COLO668 (cell line): Measurements from ENCODE around the gene MYO1F.

Experiments used
- DNase-seq: peaks from one replicate; lab custom pipeline; 2025; ENCODE audit not compliant: unreplicated experiment; lab: John Stamatoyannopoulos, UW

MYO1F gene

GRCh38 chr19:8499048-8499833 lies 78.0 kb downstream of the MYO1F start:
- DNase-seq: no peak

- DNase-seq: no peak
Measured at GRCh38 chr19:8498295-8498694, 78.9 kb downstream of the MYO1F start.

DNA sequence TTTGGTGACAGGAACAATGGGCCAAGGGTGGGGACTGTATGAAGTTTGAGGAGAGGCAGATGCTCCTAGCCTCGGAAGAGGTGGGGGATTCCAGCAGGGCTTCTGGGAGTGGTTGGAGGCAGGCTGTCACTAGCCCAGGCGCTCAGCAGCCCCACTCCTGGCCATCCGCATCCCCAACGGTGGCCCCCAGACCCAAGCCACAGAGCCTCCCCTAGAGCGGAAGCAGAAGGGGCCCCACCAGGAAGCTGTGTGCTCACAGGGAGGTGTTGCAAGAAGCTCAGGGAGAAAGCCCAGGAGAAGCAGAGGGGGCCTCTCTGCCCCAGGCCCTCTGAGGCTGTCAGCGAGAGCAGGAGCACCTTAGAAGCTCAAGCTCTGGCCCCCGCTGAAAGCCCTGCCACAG lies 83.1 kb downstream of the MYO1F start:
- no peak for DNase-seq

- no peak for DNase-seq
Measured at GRCh38 chr19:8491574-8491973, 85.7 kb downstream of the MYO1F start.

DNA sequence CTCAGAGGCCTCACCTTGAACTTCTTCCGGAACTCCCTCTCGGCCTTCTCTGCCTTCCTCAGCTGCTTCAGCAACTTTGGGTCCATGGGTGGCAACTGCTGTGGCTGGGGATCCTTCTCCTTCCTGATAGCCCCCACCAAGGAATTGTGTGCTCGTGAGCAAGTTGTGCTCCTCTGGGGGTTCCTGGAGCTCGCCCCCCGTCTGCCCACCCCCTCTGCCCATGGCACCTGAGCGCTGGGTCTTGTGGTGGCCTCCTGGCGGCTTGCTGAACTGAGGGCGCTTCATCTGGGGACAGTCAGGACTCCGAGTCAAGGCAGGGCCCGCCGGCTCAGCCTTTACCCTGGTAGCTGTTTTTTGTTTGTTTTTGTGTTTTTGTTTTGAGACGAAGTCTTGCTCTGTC lies 86.4 kb downstream of the MYO1F start:
- DNase-seq: no peak

GRCh38 chr19:8490395-8490760 lies 86.9 kb downstream of the MYO1F start:
- no peak for DNase-seq

DNA sequence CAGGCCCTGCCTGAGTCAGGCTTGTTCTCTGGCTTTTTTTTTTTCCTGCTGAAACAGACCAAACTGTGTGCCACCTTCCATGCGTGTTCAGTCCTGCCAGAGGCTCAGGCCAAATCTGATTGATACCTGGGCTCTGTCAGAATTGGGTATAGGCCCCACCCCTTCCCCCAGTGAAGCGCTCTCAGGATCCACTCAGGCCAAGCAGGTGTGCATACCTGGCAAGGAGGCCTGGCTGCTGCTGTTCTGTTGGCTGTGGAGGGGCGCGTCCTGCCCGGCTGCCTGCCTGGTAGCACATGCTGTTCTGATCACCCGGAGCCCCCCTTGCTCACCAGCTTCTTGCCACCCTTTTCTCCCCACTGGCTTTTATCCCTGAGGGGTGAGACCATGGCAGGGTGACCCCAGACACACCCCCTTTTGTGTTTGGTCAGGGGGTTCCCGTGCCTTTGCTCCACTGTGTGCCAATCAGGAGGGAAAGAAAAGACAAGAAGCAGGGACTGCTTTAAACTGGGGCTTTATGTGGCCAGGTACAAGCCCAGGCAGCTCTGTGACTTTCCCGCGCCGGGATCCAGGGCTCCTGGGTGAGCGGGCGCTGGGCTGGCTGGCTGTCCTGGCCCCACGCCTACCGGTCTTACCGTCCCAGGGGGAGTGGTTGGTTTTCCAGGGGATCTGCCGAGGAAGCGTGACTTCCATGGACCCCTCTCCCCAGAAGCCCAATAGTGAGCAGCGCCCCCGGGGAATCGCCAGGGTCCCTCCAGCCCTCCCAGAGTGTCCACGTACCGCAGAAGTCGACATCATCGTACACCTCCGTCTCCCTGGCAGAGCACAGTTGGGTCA lies 87.5 kb downstream of the MYO1F start:
- DNase-seq: peak; percentile 17

DNA sequence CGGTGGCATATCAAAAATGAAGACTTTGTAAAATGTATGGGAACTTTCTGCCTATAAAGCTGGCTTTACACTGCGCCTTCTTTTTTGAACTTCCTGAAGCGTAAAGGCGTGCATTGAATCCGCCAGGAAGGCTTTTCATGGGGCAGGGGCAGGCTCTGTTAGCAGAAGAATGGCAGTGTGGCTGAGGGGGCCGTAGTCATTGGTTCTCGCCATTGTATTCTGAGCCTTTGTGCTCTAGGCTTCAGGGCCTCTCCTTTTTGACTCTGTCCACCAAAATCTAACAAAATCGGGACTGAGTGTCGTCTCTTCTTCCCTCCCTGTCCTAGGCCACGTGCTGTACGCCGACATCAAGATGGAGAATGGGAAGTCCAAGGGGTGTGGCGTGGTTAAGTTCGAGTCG lies 88.9 kb downstream of the MYO1F start:
- no peak for DNase-seq

GRCh38 chr19:8487137-8487851 lies 89.9 kb downstream of the MYO1F start:
- no peak for DNase-seq

- no peak for DNase-seq
Measured at GRCh38 chr19:8486661-8487136, 90.5 kb downstream of the MYO1F start.

GRCh38 chr19:8485561-8486371 lies 91.5 kb downstream of the MYO1F start:
- no peak for DNase-seq

DNA sequence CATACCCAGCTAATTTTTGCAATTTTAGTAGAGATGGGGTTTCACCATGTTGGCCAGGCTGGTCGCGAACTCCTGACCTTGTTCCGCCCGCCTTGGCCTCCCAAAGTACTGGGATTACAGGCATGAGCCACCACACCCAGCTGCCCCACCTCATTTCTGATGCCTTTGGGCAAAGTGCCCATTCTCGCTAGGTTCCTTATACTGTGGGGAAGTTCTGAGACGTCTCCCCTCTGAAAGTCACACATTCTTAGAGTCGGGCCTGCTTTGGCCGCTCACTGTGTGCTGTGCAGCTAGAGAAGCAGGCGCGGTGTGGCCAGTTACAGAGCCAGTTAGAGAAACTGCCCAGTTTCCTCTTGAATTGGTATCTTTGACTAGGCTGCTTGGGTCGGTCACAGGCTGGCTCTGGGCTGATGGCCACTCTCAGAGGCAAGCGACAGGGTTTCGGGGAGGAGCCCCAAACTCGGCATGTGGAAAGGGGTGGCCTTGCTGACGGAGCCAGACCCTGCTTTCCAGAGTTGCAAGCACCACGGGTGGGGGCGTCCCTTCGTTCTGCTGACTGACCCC lies 92.8 kb downstream of the MYO1F start:
- DNase-seq: no peak

GRCh38 chr19:8483165-8483564 lies 94.1 kb downstream of the MYO1F start:
- DNase-seq: no peak

GRCh38 chr19:8482696-8483095 lies 94.5 kb downstream of the MYO1F start:
- DNase-seq: no peak

DNA sequence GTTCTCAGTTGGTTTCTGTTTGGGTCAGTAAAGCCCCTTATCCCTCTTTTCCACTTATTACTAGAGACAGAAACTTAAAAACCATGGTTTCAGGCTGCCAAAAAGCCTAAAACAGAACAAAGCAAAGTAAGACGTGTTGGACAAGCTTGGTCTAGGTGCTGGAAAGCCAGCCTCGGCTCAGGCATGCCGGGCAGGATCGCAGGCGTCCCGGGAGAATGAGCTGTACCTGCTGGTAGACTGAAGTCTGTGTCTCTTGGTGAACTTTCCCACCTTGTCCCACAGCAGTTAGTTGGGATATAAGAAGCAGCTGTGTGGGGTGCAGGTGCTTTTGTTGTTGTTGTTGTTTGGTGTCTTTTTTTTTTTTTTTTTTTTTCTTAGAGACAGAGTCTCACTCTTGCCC lies 95.6 kb downstream of the MYO1F start:
- no peak for DNase-seq

DNA sequence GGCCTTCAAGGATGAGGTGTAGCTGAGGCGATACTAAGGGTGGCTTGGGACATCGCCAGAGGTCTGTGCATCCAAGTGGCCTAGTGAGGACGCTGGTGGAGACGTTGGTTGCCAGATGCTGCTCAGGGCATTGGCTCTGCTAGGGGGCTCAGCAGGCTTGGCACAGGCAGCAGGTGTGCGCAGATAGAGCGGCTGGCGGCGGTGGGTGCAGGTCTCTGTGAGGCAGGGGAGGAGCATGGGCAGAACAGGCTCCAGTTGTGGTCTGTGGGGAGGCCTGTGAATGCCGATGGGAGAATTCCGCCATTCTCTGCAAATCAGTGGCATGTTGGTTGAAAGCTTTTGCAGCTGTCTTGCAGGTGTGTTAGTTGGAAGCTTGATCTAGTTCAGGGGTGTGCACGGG lies 96.0 kb downstream of the MYO1F start:
- DNase-seq: no peak

GRCh38 chr19:8478598-8478997 lies 98.6 kb downstream of the MYO1F start:
- DNase-seq: no peak

GRCh38 chr19:8477889-8478288 lies 99.4 kb downstream of the MYO1F start:
- DNase-seq: no peak

DNA sequence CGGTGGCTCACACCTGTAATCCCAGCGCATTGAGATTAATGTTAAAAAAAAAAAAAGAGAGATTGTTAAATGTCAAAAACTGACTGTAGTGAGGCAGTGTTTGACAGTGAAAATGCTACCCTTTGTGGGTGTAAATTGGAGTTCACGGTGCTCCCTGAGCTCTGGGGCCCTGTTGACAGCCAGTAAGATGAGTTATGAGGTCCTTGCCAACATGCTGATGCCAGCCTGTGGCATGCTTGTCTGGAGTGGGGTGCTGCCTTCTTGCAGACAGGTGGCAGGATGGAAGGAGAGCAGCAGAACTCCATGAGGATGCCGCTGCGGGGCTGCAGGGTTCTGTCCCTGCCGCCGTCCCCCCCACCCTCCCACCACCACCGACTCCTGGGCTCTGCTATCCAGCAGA lies 100.7 kb downstream of the MYO1F start:
- DNase-seq: no peak

DNA sequence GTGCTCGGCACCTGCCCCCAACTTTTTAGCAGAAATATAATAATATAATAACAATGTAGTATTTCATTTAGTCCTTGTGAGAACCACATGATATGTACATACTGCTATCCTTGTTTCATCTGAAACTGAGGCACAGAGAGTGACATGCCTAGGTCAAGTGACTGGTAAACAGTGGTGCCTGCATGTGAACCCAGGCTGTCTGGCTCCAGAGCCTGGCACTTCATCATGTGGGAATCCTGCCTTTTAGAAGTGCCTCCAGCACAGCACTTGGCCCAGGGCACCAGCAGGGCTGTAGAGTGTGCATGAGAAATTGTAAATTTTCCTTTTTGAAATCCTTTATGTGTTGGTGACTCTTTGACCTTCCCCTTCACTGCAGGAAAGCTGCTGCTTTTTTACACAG lies 102.2 kb downstream of the MYO1F start:
- no peak for DNase-seq
